ENCODE measurements around the gene RBM5.

RBM5 gene

GRCh38 chr3:50138266-50139200 is 49.8 kb downstream of the RBM5 start:
- Histone ChIP-seq H3K36me3 (ENCODE audit: insufficient read depth, low read length) (no peaks in the 10 kb centered on the region), H3K9ac (ENCODE audit: low read length) (no peak overlapping the region), H3F3A (ENCODE audit: insufficient read depth, low read length) (no peaks in the 10 kb centered on the region), H2AFZ (ENCODE audit: low read length) (no peak overlapping the region), H3K4me1 (ENCODE audit: insufficient read depth, low read length, severe bottlenecking) (no peaks in the 10 kb centered on the region), H3K4me3 (ENCODE audit: low read depth, low read length, poor library complexity, severe bottlenecking) (no peak overlapping the region), H3K9me3 (ENCODE audit: low read length) (no peaks in the 10 kb centered on the region), H3K27me3 (ENCODE audit: insufficient read depth, low read length) (peaks cover under 1% of the 10 kb centered on the region; the same call in 1 of the 2 replicates), H3K79me2 (ENCODE audit: insufficient read depth, low read length) (no peaks in the 10 kb centered on the region), H3K4me2 (ENCODE audit: low read length) (no peak overlapping the region), H3K27ac (ENCODE audit: low read depth, low read length, poor library complexity, severe bottlenecking) (no peak overlapping the region), H3K9me2 (ENCODE audit: low read depth, low read length) (no peaks in the 10 kb centered on the region), H4K20me1 (ENCODE audit: insufficient read depth, low read length) (no peaks in the 10 kb centered on the region)
- TF ChIP-seq EZH2 (IDR thresholded peaks at IDR 0.05; ENCODE audit: borderline replicate concordance, low read length), result no peak
- no peak for TF ChIP-seq CTCF (IDR thresholded peaks at IDR 0.05; ENCODE audit: low read length)

GRCh38 chr3:50139308-50139707 is 50.6 kb downstream of the RBM5 start:
- H3K27ac ChIP-seq (ENCODE audit: low read depth, low read length, poor library complexity, severe bottlenecking), result no peak overlapping the region
- TF ChIP-seq EZH2 (IDR thresholded peaks at IDR 0.05; ENCODE audit: borderline replicate concordance, low read length) (no peak), CTCF (IDR thresholded peaks at IDR 0.05; ENCODE audit: low read length) (no peak)
- H2AFZ ChIP-seq (ENCODE audit: low read length), result no peak overlapping the region
- no peak overlapping the region for H3K9ac ChIP-seq (ENCODE audit: low read length)
- no peaks in the 10 kb centered on the region for H3K36me3 ChIP-seq (ENCODE audit: insufficient read depth, low read length)
- no peaks in the 10 kb centered on the region for H3K9me2 ChIP-seq (ENCODE audit: low read depth, low read length)
- no peaks in the 10 kb centered on the region for H3K4me1 ChIP-seq (ENCODE audit: insufficient read depth, low read length, severe bottlenecking)
- H3K4me2 ChIP-seq (ENCODE audit: low read length), result no peak overlapping the region
- H3K27me3 ChIP-seq (ENCODE audit: insufficient read depth, low read length), result peaks cover 2% of the 10 kb centered on the region; the same call in 1 of the 2 replicates
- no peaks in the 10 kb centered on the region for H4K20me1 ChIP-seq (ENCODE audit: insufficient read depth, low read length)
- no peaks in the 10 kb centered on the region for H3K79me2 ChIP-seq (ENCODE audit: insufficient read depth, low read length)
- no peaks in the 10 kb centered on the region for H3K9me3 ChIP-seq (ENCODE audit: low read length)
- H3F3A ChIP-seq (ENCODE audit: insufficient read depth, low read length), result no peaks in the 10 kb centered on the region
- no peak overlapping the region for H3K4me3 ChIP-seq (ENCODE audit: low read depth, low read length, poor library complexity, severe bottlenecking)

- Histone ChIP-seq H3K4me3 (ENCODE audit: low read depth, low read length, poor library complexity, severe bottlenecking) (no peak overlapping the region), H3K9me2 (ENCODE audit: low read depth, low read length) (no peaks in the 10 kb centered on the region), H3K79me2 (ENCODE audit: insufficient read depth, low read length) (no peaks in the 10 kb centered on the region), H3K4me1 (ENCODE audit: insufficient read depth, low read length, severe bottlenecking) (no peaks in the 10 kb centered on the region), H3K27ac (ENCODE audit: low read depth, low read length, poor library complexity, severe bottlenecking) (no peak overlapping the region), H3K9ac (ENCODE audit: low read length) (no peak overlapping the region), H3K4me2 (ENCODE audit: low read length) (no peak overlapping the region), H3K9me3 (ENCODE audit: low read length) (no peaks in the 10 kb centered on the region), H3F3A (ENCODE audit: insufficient read depth, low read length) (no peaks in the 10 kb centered on the region), H2AFZ (ENCODE audit: low read length) (no peak overlapping the region), H4K20me1 (ENCODE audit: insufficient read depth, low read length) (no peaks in the 10 kb centered on the region), H3K27me3 (ENCODE audit: insufficient read depth, low read length) (peaks cover 4% of the 10 kb centered on the region; the same call in 1 of the 2 replicates), H3K36me3 (ENCODE audit: insufficient read depth, low read length) (no peaks in the 10 kb centered on the region)
- no peak for TF ChIP-seq CTCF (IDR thresholded peaks at IDR 0.05; ENCODE audit: low read length)
Measured at GRCh38 chr3:50139718-50140423, 51.2 kb downstream of the RBM5 start.

Measured in OCI-LY1 (cell line).